B cell (primary cell): Measurements from ENCODE around the gene C16orf86. TPM values are rescaled to one million over a fixed set of nuclear protein-coding genes. Genes with fewer than 3 reads are reported as not detected.

Source experiments
- ATAC-seq: fragments of 200-7000 bp; cut with Tn5 transposase; one replicate; pipeline ENCODE4 v1.10.0; 2021; ENCODE audit warnings: low read depth, mild to moderate bottlenecking, moderate number of reproducible peaks, moderate library complexity
- CTCF ChIA-PET: fragments of 350-600 bp; sonication (Branson Sonifier 250); formaldehyde crosslinking; loops from one replicate; lab custom pipeline; 2021; ENCODE audit warnings: antibody characterized with exemption, inconsistent platforms; lab: Charles Lee
- POLR2A ChIA-PET: fragments of 350-600 bp; sonication (Branson Sonifier 250); formaldehyde crosslinking; loops from one replicate; lab custom pipeline; 2021; ENCODE audit warnings: antibody characterized with exemption; lab: Charles Lee
- DNase-seq: peaks from one replicate; pipeline ENCODE4 v3.0.0; 2013
- H2AFZ ChIP-seq: 2 replicates; pipeline ENCODE4 v1.6.1; 2012; ENCODE audit warnings: mild to moderate bottlenecking, low read depth, low read length; ENCODE audit not compliant: insufficient read depth, poor library complexity, severe bottlenecking
- H3K27ac ChIP-seq, 2 donors: 1 replicate in 1 of 2; 2 replicates in 1 of 2; pipeline ENCODE4 v1.5.1; 2012 to 2013; ENCODE audit warnings: low read length in 2 of 2, mild to moderate bottlenecking in 2 of 2, moderate library complexity in 1 of 2
- H3K27me3 ChIP-seq, 4 experiments: fragments of 200-600 bp in 1 of 4; sonication (generic) in 1 of 4; replicated peaks in 1 of 4; 1 replicate in 2 of 4; 2 replicates in 2 of 4; pipeline versions ENCODE4 v1.6.1 to v1.7.0; 2013 to 2016; ENCODE audit warnings: low read length in 3 of 4, mild to moderate bottlenecking in 2 of 4, mixed read lengths in 1 of 4, moderate library complexity in 1 of 4; ENCODE audit not compliant: insufficient read depth in 4 of 4, control insufficient read depth in 3 of 4; ENCODE audit errors: control extremely low read depth in 1 of 4
- H3K36me3 ChIP-seq, 2 experiments: replicated peaks in 1 of 2; 1 replicate in 1 of 2; 2 replicates in 1 of 2; pipeline versions ENCODE4 v1.6.1 to v1.7.1; 2013; ENCODE audit warnings: low read length in 1 of 2; ENCODE audit not compliant: insufficient read depth in 2 of 2, control insufficient read depth in 1 of 2; ENCODE audit errors: control extremely low read depth in 1 of 2, extremely low read depth in 1 of 2
- H3K4me1 ChIP-seq, 2 donors: fragments of 200-600 bp in 1 of 2; sonication (generic) in 1 of 2; 1 replicate in 1 of 2; 2 replicates in 1 of 2; pipeline versions ENCODE4 v1.5.1 to v1.6.1; 2013 to 2017; ENCODE audit warnings: low read length in 2 of 2; ENCODE audit not compliant: control insufficient read depth in 2 of 2, insufficient read depth in 2 of 2
- H3K4me2 ChIP-seq: replicated peaks from 2 replicates; pipeline ENCODE3; 2012; ENCODE audit warnings: mild to moderate bottlenecking, low read depth, low read length; ENCODE audit not compliant: poor library complexity, severe bottlenecking
- H3K4me3 ChIP-seq, 5 experiments: fragments of 200-600 bp in 1 of 5; sonication (generic) in 1 of 5; 1 replicate in 3 of 5; 2 replicates in 2 of 5; pipeline versions ENCODE4 v1.5.1 to v1.7.0; 2011 to 2016; ENCODE audit warnings: low read length in 4 of 5, mild to moderate bottlenecking in 4 of 5, low read depth in 2 of 5, control low read depth in 1 of 5, moderate library complexity in 1 of 5; ENCODE audit not compliant: insufficient read depth in 1 of 5; ENCODE audit errors: control extremely low read depth in 1 of 5, extremely low read depth in 1 of 5
- H3K79me2 ChIP-seq: fragments of 200-600 bp; sonication (generic); one replicate; pipeline ENCODE4 v1.6.0; 2016; ENCODE audit warnings: low read length; ENCODE audit not compliant: control insufficient read depth, insufficient read depth
- H3K9ac ChIP-seq: fragments of 200-600 bp; sonication (generic); 2 replicates; pipeline ENCODE4 v1.6.1; 2017; ENCODE audit warnings: mild to moderate bottlenecking, low read length, moderate library complexity
- H3K9me3 ChIP-seq, 3 donors: one replicate each; pipeline versions ENCODE4 v1.6.1 to v1.7.1; 2013; ENCODE audit warnings: low read length in 2 of 3; ENCODE audit not compliant: control insufficient read depth in 2 of 3, insufficient read depth in 1 of 3; ENCODE audit errors: control extremely low read depth in 1 of 3
- H4K20me1 ChIP-seq: 2 replicates; pipeline ENCODE4 v1.6.0; 2012; ENCODE audit warnings: mild to moderate bottlenecking, low read length; ENCODE audit not compliant: insufficient read depth, control insufficient read depth, poor library complexity, severe bottlenecking
- H3K27ac Mint-ChIP-seq: one replicate; pipeline ENCODE4 v1.8.0; 2021; ENCODE audit warnings: mixed read lengths
- H3K27me3 Mint-ChIP-seq: one replicate; pipeline ENCODE4 v1.8.0; 2021; ENCODE audit warnings: mixed read lengths
- H3K4me1 Mint-ChIP-seq: one replicate; pipeline ENCODE4 v1.8.0; 2021; ENCODE audit warnings: mixed read lengths
- H3K4me3 Mint-ChIP-seq: one replicate; pipeline ENCODE4 v1.8.0; 2021; ENCODE audit warnings: mixed read lengths
- H3K9me3 Mint-ChIP-seq: one replicate; pipeline ENCODE4 v1.8.0; 2022; ENCODE audit warnings: mixed read lengths; ENCODE audit not compliant: insufficient read depth
- EZH2 ChIP-seq: IDR thresholded peaks from 2 replicates; pipeline ENCODE4 v1.6.1; 2012; ENCODE audit warnings: borderline replicate concordance, low read depth, mild to moderate bottlenecking, moderate library complexity, low read length; ENCODE audit not compliant: insufficient read depth, poor library complexity, severe bottlenecking
- WGBS: methylation state at CpG from one replicate; pipeline ENCODE4 v1.1.5; 2013; ENCODE audit warnings: missing lambda C conversion rate; ENCODE audit not compliant: insufficient coverage; 5-methylcytosine and 5-hydroxymethylcytosine counted together
- intact Hi-C: fragments of 100-400 bp; cut with micrococcal nuclease; formaldehyde crosslinking; loops from one replicate; pipeline ENCODE4 v1.10.0; 2022
- polyA plus RNA-seq: library from polyadenylated mRNA; depleted of rRNA; stranded (reverse); fragments of >200 nt; gene quantifications from 2 replicates; pipeline ENCODE4 v1.2.3, GENCODE V29; 2012
- total RNA-seq, 2 donors: library from RNA; stranded (reverse); fragments of 120-200 nt in 1 of 2; gene quantifications; 1 replicate in 1 of 2; 2 replicates in 1 of 2; pipeline versions ENCODE4 v1.2.3 to v1.2.4, GENCODE V29; 2013 to 2022
- TF ChIP-seq, protein P1 (sequence below): fragments of 200-600 bp; IDR thresholded peaks from one replicate; pipeline ENCODE4 v1.8.0; 2022; ENCODE audit warnings: antibody characterized with exemption, mild to moderate bottlenecking

The C16orf86 gene
- total and polyA plus RNA-seq, 2 donors (not counting 1 experiment from before 2014, with no cell fraction given): 9.9 to 18.0 TPM

DNA sequence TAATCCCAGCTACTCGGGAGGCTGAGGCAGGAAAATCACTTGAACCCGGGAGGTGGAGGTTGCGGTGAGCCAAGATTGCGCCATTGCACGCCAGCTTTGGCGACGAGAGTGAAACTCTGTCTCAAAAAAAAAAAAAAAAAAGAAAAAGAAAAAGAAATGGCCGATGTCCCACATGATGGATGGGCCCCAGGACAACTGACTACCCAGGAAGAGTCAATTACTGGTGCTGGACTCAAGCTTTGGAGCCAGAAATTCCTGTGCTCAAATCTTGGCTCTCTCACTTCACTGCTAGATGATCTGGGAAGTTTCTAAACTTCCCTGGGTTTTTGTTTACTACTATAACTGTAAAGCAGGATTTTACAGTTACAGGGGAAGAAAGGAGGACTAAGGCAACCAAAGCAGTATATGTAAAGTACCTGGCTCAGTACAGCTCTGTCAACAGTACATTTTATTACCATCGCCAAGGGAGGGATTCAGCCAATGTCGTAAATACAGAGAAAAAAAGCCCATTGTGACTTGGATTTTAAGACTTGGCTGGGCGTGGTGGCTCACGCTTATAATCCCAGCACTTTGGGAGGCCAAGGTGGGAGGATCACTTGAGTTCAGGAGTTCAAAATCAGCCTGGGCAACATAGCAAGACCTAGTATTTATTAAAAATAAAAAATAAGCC, 11.9 kb downstream of the C16orf86 start:
- Histone ChIP-seq H3K4me2 (no peak overlapping the region), H3K27me3 (no peaks in the 10 kb centered on the region), H3K4me1 (peaks cover 4 to 5% of the 10 kb centered on the region in 2 donors), H3K79me2 (no peaks in the 10 kb centered on the region), H2AFZ (no peak overlapping the region), H3K36me3 (peaks cover 0 to 11% of the 10 kb centered on the region in 2 experiments), H3K9ac (no peak overlapping the region), H4K20me1 (no peaks in the 10 kb centered on the region), H3K27ac (no peak overlapping the region), H3K9me3 (no peaks in the 10 kb centered on the region), H3K4me3 (no peak overlapping the region)
- no peak for DNase-seq
- no peak overlapping the region for H3K4me3 Mint-ChIP-seq
- CTCF ChIA-PET: interaction anchor here (1.0 kb wide), 2 partner anchors 11 to 138 kb away, joined by 3 to 4 read pairs; no protein-coding TSS in a partner anchor
- no peaks in the 10 kb centered on the region for H3K9me3 Mint-ChIP-seq
- peaks cover 14% of the 10 kb centered on the region for H3K4me1 Mint-ChIP-seq
- WGBS: 100% methylated on average over 8 of the region's 12 CpGs
- POLR2A ChIA-PET: interaction anchor here (0.7 kb wide), 1 partner anchor 86 kb away, joined by 3 read pairs; no protein-coding TSS in a partner anchor
- TF ChIP-seq, protein P1, sequence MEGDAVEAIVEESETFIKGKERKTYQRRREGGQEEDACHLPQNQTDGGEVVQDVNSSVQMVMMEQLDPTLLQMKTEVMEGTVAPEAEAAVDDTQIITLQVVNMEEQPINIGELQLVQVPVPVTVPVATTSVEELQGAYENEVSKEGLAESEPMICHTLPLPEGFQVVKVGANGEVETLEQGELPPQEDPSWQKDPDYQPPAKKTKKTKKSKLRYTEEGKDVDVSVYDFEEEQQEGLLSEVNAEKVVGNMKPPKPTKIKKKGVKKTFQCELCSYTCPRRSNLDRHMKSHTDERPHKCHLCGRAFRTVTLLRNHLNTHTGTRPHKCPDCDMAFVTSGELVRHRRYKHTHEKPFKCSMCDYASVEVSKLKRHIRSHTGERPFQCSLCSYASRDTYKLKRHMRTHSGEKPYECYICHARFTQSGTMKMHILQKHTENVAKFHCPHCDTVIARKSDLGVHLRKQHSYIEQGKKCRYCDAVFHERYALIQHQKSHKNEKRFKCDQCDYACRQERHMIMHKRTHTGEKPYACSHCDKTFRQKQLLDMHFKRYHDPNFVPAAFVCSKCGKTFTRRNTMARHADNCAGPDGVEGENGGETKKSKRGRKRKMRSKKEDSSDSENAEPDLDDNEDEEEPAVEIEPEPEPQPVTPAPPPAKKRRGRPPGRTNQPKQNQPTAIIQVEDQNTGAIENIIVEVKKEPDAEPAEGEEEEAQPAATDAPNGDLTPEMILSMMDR: no peak
- no peak for TF ChIP-seq EZH2
- H3K27me3 Mint-ChIP-seq: no peaks in the 10 kb centered on the region
- no peak for ATAC-seq
- no peak overlapping the region for H3K27ac Mint-ChIP-seq
- intact Hi-C loops: no loop called here
